DND-41 (cell line): Measurements from ENCODE around the gene DEF6.

Experiments used
- CTCF ChIP-seq: IDR thresholded peaks from 2 replicates; pipeline ENCODE4 v1.5.1; 2012; ENCODE audit warnings: borderline replicate concordance, low read length, moderate library complexity, mild to moderate bottlenecking; ENCODE audit not compliant: poor library complexity, severe bottlenecking; ENCODE audit errors: extremely low read depth
- EZH2 ChIP-seq: IDR thresholded peaks from 3 replicates; pipeline ENCODE4 v1.6.1; 2012; ENCODE audit warnings: borderline replicate concordance, low read depth, mild to moderate bottlenecking, moderate library complexity, low read length, inconsistent platforms; ENCODE audit not compliant: severe bottlenecking

- no peak for TF ChIP-seq CTCF
- TF ChIP-seq EZH2: no peak
These were observed 70.0 kb downstream of the DEF6 start for GRCh38 chr6:35367646-35368037.
